Pancreas (tissue), 10 donors: ENCODE data around the gene RBBP8. TPM values are rescaled to one million over a fixed set of nuclear protein-coding genes. Genes with fewer than 3 reads are reported as not detected.
A peak's percentile ranks its signal among the peaks of the same experiment; 100 is the strongest.
"Not testable (repeated sequence)": the region's sequence is repeated elsewhere in the genome, so short reads cannot be mapped to it uniquely, and the experiment has no call there.

ENCODE experiments used
- ATAC-seq, 4 donors: fragments of 200-7000 bp; cut with Tn5 transposase; one replicate each; pipeline versions ENCODE4 v1.8.0 to v1.9.1; 2020; ENCODE audit warnings: mild to moderate bottlenecking in 4 of 4, moderate library complexity in 4 of 4
- DNase-seq, 6 donors: peaks; one replicate each; pipeline ENCODE4 v3.0.0-alpha.2; 2020
- FAIRE-seq: peaks from 2 replicates; lab custom pipeline; 2012; peaks lifted over from hg19 to GRCh38; lab: Jason Lieb, UNC
- H3K27ac ChIP-seq, 4 donors: fragments of 200-600 bp; sonication (generic); 1 replicate in 3 of 4; 2 replicates in 1 of 4; pipeline versions ENCODE4 v1.5.0 to v1.8.0; 2020
- H3K27me3 ChIP-seq, 4 donors: fragments of 200-600 bp; one replicate each; pipeline ENCODE4 v1.8.0; 2021
- H3K36me3 ChIP-seq, 3 donors: fragments of 200-600 bp; sonication (generic) in 1 of 3; one replicate each; pipeline versions ENCODE4 v1.5.0 to v1.8.0; 2020 to 2021
- H3K4me1 ChIP-seq, 3 donors: fragments of 200-600 bp; one replicate each; pipeline ENCODE4 v1.8.0; 2021
- H3K4me3 ChIP-seq, 4 donors: fragments of 200-600 bp; sonication (generic) in 2 of 4; one replicate each; pipeline versions ENCODE4 v1.5.0 to v1.8.0; 2020 to 2021
- H3K9me3 ChIP-seq, 4 donors: fragments of 200-600 bp; one replicate each; pipeline ENCODE4 v1.8.0; 2021
- CTCF ChIP-seq, 4 donors: fragments of 200-600 bp; sonication (generic) in 3 of 4; IDR thresholded peaks; one replicate each; pipeline versions ENCODE4 v1.5.0 to v1.8.0; 2021; ENCODE audit warnings: antibody characterized with exemption in 4 of 4
- WGBS, 2 donors: extraction: QIAGEN DNeasy Blood & Tissue Kit; methylation state at CpG; one replicate each; pipeline ENCODE4 v1.1.7; 2013; 5-methylcytosine and 5-hydroxymethylcytosine counted together
- intact Hi-C, 3 donors: fragments of 100-400 bp; cut with DNase I; formaldehyde crosslinking; loops; one replicate each; pipeline versions ENCODE4 v1.11.1 to v1.14.2; 2022
- polyA plus RNA-seq, 2 donors: library from polyadenylated mRNA; stranded (reverse); fragments of 200-250 nt; gene quantifications; one replicate each; pipeline ENCODE4 v1.2.3, GENCODE V29; 2013
- total RNA-seq, 6 donors: library from RNA; stranded (reverse); fragmentation: NEBNext Ultra II Directional in 4 of 6; extraction: Animal tissue kit (Norgen Biotek cat#: 25700) in 4 of 6; gene quantifications; one replicate each; pipeline versions ENCODE4 v1.2.1 to v1.2.4, GENCODE V29; 2021 to 2023
- donor health status: healthy with polysubstance abuse.
- donor health status: DM: no; HTN: no; CAD: no; lungs with moderate emphysema.
- donor health status: DM: no; HTN: no; CAD: no.
- donor health status: control.
- donor health status: control.
- donor health status: Bipolar disorder and iron deficiency.
- donor health status: DM: yes; HTN: yes; CAD: no.
- donor health status: DM: no; HTN: no; CAD: no.
- donor health status: DM: no; HTN: no; CAD: no.
- donor health status: DM: yes; HTN: yes; CAD: no.

The RBBP8 gene
- total and polyA plus RNA-seq, 8 donors, result 10.9 to 32.7 (median 19.0) TPM

- intact Hi-C loops, result no loop called here
- ATAC-seq (peak in 3 of 4 donors; percentile 72 to 77 (median 74)), FAIRE-seq (no peak), DNase-seq (no peak)
- Histone ChIP-seq H3K27ac (peak overlapping the region in 1 of 4 donors; percentile 14), H3K4me3 (no peak overlapping the region), H3K4me1 (peaks cover 6 to 18% (median 15%) of the 10 kb centered on the region in 3 donors), H3K9me3 (no peaks in the 10 kb centered on the region), H3K36me3 (no peaks in the 10 kb centered on the region), H3K27me3 (no peaks in the 10 kb centered on the region)
- TF ChIP-seq CTCF (IDR thresholded peaks at IDR 0.05), result no peak
Measured at GRCh38 chr18:22902093-22902492, 31.0 kb upstream of the RBBP8 start.

- H3K27ac ChIP-seq, H3K4me3 ChIP-seq, H3K36me3 ChIP-seq, DNase-seq, intact Hi-C loops, H3K9me3 ChIP-seq, ATAC-seq, H3K27me3 ChIP-seq, FAIRE-seq: not testable (repeated sequence)
- peaks cover 6 to 18% (median 15%) of the 10 kb centered on the region in 3 donors for H3K4me1 ChIP-seq
- WGBS, 2 donors, result 94 to 98% methylated on average over 2 of the region's 2 CpGs
Measured at GRCh38 chr18:22903248-22903647, 29.9 kb upstream of the RBBP8 start.

GRCh38 chr18:22912149-22912548 lies 21.0 kb upstream of the RBBP8 start:
- ATAC-seq, result no peak
- DNase-seq, result no peak
- H3K27ac ChIP-seq, result peak overlapping the region in 2 of 4 donors; percentile 79 to 84
- intact Hi-C loops, result no loop called here
- 79 to 87% methylated on average over 1 of the region's 1 CpG for WGBS, 2 donors
- TF ChIP-seq CTCF (IDR thresholded peaks at IDR 0.05), result no peak
- H3K4me3 ChIP-seq, result no peak overlapping the region
- H3K4me1 ChIP-seq, result peaks cover 14 to 30% (median 28%) of the 10 kb centered on the region in 3 donors
- no peaks in the 10 kb centered on the region for H3K36me3 ChIP-seq
- FAIRE-seq, result no peak
- no peaks in the 10 kb centered on the region for H3K27me3 ChIP-seq
- no peaks in the 10 kb centered on the region for H3K9me3 ChIP-seq

- H3K9me3 ChIP-seq, result no peaks in the 10 kb centered on the region
- intact Hi-C loops, result no loop called here
- H3K27me3 ChIP-seq, result no peaks in the 10 kb centered on the region
- TF ChIP-seq CTCF (IDR thresholded peaks at IDR 0.05), result no peak
- DNase-seq (no peak), ATAC-seq (peak in 2 of 4 donors; percentile 2 to 7), FAIRE-seq (no peak)
- H3K27ac ChIP-seq, result peak overlapping the region in 3 of 4 donors; percentile 69 to 84 (median 79)
- H3K4me1 ChIP-seq, result peaks cover 14 to 33% (median 28%) of the 10 kb centered on the region in 3 donors
- no peaks in the 10 kb centered on the region for H3K36me3 ChIP-seq
- H3K4me3 ChIP-seq, result no peak overlapping the region
- WGBS, 2 donors, result 40 to 42% methylated on average over 1 of the region's 1 CpG
Measured at GRCh38 chr18:22912835-22913234, 20.3 kb upstream of the RBBP8 start.

GRCh38 chr18:22913861-22914260 lies 19.3 kb upstream of the RBBP8 start:
- H3K36me3 ChIP-seq, result no peaks in the 10 kb centered on the region
- 11 to 15% methylated on average over 3 of the region's 3 CpGs for WGBS, 2 donors
- no peaks in the 10 kb centered on the region for H3K9me3 ChIP-seq
- no peaks in the 10 kb centered on the region for H3K27me3 ChIP-seq
- DNase-seq (peak in 5 of 6 donors; percentile 74 to 93 (median 88)), FAIRE-seq (no peak), ATAC-seq (peak; percentile 93 to 99 (median 98))
- peaks cover 14 to 33% (median 28%) of the 10 kb centered on the region in 3 donors for H3K4me1 ChIP-seq
- intact Hi-C loops, result no loop called here
- H3K27ac ChIP-seq, result peak overlapping the region in 3 of 4 donors; percentile 69 to 84 (median 79)
- no peak for TF ChIP-seq CTCF (IDR thresholded peaks at IDR 0.05)
- H3K4me3 ChIP-seq, result peak overlapping the region; percentile 1 to 50 (median 4)
